ENCODE data around the gene HEMGN.
"Not testable (repeated sequence)": the region's sequence is repeated elsewhere in the genome, so short reads cannot be mapped to it uniquely, and the experiment has no call there.

The HEMGN gene

DNA sequence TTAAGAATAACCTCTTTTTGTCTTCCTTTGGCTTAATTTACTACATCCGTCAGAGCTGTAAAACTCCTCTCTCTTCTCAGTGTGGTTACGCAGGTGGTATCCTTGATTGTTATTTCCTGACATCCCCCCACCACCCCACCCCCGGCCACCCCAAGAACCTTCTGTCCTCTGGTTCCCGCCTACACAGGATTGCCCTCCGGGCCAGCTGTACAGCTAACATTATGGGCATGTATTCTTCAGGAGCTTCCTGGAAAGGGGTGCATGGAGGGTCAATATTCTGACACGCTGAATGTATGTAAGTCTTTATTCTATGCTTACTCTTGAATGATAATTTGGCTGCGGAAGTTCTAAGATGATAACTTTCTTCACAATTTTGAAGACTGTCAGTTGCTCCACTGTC, 32.2 kb upstream of the HEMGN start:
- H3K4me3 ChIP-seq (ENCODE audit: low read length) = peak overlapping the region; percentile 55
- peak; percentile 87 for DNase-seq (ENCODE audit: low read depth, low spot score)

DNA sequence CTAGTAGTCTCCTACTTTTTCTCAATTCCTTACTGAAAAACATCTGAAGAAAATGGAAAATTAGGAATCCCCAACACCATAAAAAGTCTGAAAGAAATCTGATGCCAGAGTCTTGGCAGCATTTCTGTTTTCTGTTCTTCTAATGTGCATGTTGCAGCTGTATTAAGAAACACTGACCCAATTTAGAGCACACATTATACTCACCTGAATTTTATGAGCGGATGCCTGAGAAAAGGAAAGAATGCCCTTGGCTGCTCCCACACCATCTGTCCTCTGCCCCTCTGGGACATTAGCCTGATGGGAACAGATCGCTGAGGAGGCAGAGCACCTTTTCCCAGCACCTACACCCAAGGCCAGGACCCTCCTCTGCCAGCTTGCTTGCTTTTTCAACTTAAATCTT, 31.0 kb upstream of the HEMGN start:
- H3K4me3 ChIP-seq (ENCODE audit: low read length) = no peak overlapping the region
- no peak for DNase-seq (ENCODE audit: low read depth, low spot score)

DNA sequence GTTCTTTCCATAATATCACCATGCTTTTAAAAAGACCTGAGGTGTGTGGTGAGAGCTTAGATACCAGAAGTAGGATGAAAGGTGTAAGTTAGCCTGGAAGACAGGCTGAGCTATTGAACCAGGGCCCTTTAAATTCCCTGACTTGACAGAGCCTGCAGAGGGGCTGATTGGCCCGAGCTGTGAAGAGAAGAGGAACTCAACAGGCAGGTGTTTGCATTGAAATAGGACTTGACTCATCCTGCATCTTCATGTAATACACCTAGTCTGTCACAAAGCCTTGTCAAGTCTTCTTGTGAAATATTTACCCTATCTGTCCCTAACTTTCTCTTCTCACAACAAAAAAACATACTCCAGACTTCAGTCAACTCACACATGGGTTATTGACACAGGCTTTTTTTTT, 28.5 kb upstream of the HEMGN start:
- no peak overlapping the region for H3K4me3 ChIP-seq (ENCODE audit: low read length)
- DNase-seq (ENCODE audit: low read depth, low spot score) = no peak

DNA sequence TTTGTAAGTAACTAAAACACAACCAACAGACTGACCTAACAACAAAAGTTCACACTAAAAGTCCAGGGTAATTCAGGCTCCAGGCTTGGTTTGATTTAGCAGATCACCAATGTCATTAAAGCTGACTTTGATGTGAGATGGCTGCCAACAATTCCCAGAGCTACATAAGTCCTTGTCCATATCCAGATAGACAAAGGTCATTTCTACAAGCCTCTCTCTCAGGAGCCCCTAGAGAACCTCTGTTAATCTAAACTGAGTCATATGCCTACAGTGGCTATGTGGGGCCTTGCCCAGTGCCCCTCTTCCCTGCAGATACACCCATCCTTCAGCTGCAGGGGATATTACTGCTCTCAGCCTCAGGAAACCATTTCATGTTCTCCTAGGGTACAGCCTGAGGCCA, 26.9 kb upstream of the HEMGN start:
- H3K4me3 ChIP-seq (ENCODE audit: low read length) = no peak overlapping the region
- DNase-seq (ENCODE audit: low read depth, low spot score) = no peak

DNA sequence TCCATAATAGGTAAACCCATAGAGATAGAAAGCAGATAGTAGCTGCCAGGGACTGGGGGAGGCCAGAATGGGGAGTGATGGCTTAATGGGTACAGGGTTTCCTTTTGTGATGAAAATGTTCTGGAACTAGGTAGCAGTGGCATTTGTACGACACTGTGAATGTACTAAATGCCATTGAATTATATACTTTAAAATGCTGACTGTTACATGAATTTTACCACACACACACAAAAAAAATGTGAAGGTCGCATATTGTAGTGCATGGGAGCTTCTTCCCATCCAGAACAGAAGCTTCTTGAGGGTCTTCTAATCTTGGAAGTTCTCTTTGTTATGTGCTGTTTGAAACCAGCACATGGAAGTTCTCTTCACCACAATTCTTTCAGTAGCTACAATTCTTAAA, 25.3 kb upstream of the HEMGN start:
- no peak overlapping the region for H3K4me3 ChIP-seq (ENCODE audit: low read length)
- no peak for DNase-seq (ENCODE audit: low read depth, low spot score)

DNA sequence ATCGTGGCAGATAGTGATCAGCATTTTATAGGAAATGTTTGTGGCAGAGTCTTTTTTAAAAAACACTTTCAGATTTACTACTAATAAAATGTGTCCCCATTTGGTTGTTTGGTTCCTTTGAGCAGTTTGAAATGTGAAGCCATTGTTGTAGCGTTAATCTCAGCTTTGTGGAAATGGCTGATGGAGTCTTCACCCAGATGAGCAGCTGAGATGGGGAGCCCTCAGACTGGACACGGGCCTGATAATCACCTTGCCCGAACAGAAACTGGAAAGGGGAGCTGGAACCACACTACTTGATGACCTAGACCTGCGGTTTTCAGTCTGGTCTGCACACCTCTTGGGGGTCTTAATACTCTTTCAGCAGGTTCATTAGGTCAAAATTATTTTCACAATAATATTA, 24.6 kb upstream of the HEMGN start:
- DNase-seq (ENCODE audit: low read depth, low spot score) = no peak

DNA sequence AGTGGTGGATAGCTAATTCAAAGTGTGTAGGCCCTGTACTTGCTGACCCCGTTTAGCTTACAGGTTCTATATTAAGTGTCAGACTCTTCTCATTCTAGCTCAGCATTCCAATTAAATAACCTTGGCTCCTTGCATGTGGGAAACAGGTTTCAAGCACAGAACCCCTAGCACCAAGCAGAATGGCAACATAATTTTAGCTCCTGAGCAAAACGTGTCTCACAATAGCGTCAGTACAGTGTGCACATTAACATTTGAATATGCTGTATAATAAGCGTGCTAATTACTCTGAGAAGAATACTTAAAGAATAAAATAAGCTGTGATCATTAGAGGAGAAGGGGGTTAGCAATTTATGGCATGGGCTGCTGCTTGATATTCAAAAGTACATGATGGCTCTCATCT, 24.2 kb upstream of the HEMGN start:
- DNase-seq (ENCODE audit: low read depth, low spot score) = no peak
- H3K4me3 ChIP-seq (ENCODE audit: low read length) = no peak overlapping the region

More for the DNA sequence above, 24.6 kb upstream of the HEMGN start:
- no peak overlapping the region for H3K4me3 ChIP-seq (ENCODE audit: low read length)

DNA sequence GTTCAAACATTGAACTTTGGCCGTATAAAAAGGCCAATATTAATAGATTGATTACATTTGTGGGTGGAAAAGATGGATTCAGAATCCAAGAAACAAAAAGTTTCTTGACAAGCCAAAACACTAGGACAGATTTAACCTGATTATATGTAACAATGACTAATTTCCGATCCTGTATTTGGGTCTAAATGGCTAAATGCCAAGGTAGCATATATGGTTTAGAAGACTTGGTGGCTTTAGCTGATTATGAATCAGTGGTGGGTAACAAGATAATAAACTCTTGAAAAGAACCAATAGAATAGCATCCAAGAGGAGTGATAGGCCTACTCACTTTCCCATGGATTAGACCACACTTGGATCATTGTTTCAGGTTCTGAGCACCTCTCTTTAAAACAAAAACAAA, 23.4 kb upstream of the HEMGN start:
- DNase-seq (ENCODE audit: low read depth, low spot score) = no peak
- H3K4me3 ChIP-seq (ENCODE audit: low read length) = no peak overlapping the region

DNA sequence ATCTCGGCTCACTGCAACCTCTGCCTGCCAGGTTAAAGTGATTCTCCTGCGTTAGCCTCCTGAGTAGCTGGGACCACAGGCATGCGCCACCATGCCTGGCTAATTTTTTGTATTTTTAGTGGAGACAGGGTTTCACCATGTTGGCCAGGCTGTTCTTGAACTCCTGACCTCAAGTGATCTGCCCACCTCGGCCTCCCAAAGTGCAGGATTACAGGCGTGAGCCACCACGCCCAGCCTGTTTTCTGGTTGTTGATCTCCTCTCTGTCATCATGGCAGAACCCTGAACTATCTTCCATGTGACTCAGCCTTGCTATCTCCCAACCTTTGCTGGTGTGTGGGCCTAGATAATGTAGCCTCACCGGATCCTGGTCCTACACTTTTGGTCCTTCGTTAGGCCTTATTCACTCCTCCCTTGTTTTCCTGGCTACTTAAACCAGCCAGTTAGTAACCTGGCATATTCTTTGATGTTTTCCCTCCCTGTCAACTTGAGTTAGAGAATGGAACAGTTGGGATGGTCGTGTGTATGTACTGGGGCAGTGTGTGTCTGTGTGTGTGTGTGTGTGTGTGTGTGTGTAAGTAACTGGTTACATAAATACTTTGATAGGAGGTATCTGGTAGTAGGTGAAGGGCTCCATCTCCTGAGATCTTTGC, 22.8 kb upstream of the HEMGN start:
- H3K4me3 ChIP-seq (ENCODE audit: low read length); DNase-seq (ENCODE audit: low read depth, low spot score): not testable (repeated sequence)

DNA sequence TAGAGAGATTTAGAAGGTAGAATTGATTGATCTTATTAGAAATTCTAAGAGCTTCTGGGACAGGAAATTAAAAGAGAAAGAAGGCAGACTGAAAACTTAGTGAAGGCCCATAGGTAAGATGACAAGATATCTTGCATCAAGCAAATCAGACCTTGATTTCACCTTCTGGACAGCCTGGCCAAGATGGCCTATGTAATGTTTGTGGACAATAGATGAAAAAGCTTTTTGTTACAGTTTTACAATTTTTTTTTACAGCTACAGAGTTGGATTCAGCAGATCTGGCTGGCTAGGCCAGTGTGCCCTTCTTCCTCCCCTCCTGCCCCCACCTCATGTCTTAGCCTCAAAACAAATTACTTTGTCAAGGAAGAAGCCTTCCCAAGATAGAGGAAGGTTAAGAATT, 21.6 kb upstream of the HEMGN start:
- no peak overlapping the region for H3K4me3 ChIP-seq (ENCODE audit: low read length)
- DNase-seq (ENCODE audit: low read depth, low spot score) = no peak

DNA sequence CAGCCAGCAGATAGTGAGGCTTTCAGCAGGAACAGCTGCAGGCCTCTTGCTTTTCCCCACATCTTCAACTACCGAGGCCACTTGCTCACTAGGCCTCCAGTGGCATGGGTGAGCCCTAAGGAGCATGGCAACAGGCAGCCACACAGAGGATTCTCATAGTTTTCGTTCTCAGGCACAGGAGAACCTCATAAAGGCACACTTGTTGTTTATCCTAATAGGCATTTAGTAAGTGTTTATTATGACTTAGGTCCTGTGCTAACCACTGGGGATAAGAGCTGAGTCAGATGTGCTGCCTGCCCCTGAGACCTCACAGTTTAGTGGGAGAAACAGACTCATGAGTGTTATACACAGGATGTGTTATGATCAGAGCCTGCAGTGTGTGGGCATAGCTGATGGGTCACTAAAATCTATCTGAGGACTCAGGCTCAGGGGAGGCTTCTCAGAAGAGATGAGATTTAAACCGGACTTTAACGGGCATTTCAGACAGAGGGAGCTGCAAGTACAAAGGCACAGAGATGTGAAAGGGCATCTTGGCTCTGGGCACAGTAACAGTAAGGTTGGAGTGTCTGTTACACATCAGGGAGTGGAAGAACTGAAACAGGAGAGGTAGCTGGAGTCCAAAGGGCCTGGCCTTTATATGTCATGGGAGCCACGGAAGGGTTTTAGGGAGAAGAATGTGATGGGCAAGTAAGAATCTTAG, 21.0 kb upstream of the HEMGN start:
- no peak overlapping the region for H3K4me3 ChIP-seq (ENCODE audit: low read length)

DNA sequence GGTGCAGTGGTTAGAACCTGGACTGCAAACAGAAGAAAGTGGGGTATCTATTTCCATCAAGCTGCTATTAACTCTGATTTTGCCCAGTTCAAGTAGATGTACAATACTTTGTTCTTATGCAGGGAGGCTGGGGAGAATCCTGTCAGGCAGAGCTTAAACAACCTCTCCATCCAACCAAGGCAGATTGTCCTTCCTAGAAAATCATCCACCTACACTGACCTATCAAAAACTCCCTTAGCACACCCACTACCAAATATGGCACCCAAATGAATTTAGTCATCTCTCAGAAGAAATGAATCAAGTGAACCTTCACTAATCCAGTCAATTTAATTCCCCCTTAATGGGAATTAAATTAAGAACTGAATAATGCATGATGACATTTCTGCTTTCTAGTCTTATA, 18.4 kb upstream of the HEMGN start:
- H3K4me3 ChIP-seq (ENCODE audit: low read length) = no peak overlapping the region
- no peak for DNase-seq (ENCODE audit: low read depth, low spot score)

More for the DNA sequence above, 21.0 kb upstream of the HEMGN start:
- no peak for DNase-seq (ENCODE audit: low read depth, low spot score)

DNA sequence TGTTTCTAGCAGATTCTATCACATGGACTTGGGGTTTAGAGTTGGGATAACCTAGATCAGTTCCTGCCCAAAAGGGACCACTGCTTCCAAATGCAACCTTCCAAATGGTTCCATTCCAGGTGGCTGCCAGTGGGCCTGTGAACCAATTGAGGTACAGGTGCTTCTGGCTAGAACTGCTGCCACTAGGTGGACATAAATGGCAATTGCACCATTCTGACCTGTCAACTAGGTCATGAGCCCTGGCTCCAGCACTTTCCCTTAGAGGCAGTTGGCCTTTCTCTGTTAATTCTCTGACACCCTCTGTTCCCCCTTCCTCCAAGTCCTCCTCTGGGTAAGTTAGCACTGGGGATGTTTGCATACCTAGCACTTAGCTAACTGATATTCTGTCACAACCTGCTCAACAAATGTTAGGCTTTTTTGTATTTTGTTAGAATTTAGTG, 16.6 kb upstream of the HEMGN start:
- no peak overlapping the region for H3K4me3 ChIP-seq (ENCODE audit: low read length)
- peak; percentile 75 for DNase-seq (ENCODE audit: low read depth, low spot score)

DNA sequence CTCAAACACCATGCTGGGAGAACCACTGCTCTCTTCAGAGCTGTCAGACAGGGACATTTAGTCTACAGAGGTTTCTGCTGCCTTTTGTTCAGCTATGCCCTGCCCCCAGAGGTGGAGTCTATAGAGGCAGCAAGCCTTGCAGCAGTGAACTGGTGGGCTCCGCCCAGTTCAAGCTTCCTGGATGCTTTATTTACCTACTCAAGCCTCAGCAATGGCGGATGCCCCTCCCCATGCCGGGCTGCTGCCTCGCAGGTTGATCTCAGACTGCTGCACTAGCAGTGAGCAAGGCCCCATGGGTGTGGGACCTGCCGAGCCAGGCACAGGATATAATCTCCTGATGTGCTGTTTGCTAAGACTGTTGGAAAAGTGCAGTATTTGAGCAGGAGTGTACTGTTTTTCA, 12.9 kb upstream of the HEMGN start:
- not testable (repeated sequence) for H3K4me3 ChIP-seq (ENCODE audit: low read length)
- peak; percentile 81 for DNase-seq (ENCODE audit: low read depth, low spot score)

DNA sequence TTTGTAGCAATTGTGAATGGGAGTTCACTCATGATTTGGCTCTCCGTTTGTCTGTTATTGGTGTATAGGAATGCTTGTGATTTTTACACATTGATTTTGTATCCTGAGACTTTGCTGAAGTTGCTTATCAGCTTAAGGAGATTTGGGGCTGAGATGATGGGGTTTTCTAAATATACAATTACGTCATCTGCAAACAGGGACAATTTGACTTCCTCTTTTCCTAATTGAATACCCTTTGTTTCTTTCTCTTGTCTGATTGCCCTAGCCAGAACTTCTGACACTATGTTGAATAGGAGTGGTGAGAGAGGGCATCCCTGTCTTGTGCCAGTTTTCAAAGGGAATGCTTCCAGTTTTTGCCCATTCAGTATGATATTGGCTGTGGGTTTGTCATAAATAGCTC, 9.1 kb upstream of the HEMGN start:
- not testable (repeated sequence) for H3K4me3 ChIP-seq (ENCODE audit: low read length); DNase-seq (ENCODE audit: low read depth, low spot score)

DNA sequence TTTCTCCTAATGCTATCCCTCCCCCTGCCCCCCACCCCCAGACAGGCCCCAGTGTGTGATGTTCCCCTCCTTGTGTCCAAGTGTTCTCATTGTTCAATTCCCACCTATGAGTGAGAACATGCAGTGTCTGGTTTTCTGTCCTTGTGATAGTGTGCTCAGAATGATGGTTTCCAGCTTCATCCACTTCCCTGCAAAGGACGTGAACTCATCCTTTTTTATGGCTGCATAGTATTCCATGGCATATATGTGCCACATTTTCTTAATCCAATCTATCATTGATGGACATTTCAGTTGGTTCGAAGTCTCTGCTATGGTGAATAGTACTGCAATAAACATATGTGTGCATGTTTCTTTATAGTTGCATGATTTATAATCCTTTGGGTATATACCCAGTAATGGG, 7.5 kb upstream of the HEMGN start:
- not testable (repeated sequence) for DNase-seq (ENCODE audit: low read depth, low spot score); H3K4me3 ChIP-seq (ENCODE audit: low read length)

DNA sequence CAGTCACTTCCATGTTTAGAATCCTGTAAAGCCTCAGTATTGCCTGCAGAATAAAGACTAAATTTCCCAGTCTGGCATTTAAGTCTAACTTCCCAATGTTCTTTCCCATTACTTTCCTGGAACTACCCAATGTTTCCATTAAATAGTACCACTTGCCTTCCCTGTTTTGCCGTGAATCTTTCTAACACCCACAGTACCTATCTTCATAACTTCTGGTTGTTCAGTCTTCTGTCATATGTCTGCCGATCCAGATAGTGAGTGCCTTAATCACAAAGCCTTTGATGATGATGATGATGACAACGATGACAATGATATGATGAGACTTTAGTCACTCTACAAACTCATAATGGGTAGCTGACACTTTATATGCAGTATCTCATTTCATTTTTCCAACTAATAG, 6.6 kb upstream of the HEMGN start:
- no peak for DNase-seq (ENCODE audit: low read depth, low spot score)
- H3K4me3 ChIP-seq (ENCODE audit: low read length) = no peak overlapping the region

DNA sequence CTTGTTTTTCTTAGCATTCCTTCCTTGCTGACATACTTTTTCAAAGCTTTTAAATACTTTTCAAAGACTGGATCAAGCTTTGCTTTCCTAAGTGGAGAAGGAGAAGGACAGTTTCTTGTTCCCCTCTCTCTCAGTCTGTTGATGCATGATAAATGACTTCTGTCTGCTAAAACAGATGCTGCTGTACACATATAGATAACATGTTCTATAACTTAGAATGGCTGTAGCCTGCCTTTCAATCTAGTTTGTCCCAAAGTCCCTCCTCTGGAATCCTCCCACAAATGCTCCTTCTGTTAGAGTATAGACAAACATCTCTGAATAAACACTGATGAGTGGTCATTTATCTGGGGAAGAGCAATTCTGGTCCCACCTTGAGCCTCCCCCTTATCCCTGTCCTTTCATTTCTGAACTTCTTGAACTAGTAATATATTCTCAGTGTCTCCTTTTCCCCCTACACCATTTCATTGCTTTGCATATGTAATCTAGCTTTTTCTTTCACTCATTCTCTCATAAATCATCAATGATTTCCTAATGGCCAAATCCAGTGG, 5.4 kb upstream of the HEMGN start:
- DNase-seq (ENCODE audit: low read depth, low spot score) = no peak
- no peak overlapping the region for H3K4me3 ChIP-seq (ENCODE audit: low read length)

DNA sequence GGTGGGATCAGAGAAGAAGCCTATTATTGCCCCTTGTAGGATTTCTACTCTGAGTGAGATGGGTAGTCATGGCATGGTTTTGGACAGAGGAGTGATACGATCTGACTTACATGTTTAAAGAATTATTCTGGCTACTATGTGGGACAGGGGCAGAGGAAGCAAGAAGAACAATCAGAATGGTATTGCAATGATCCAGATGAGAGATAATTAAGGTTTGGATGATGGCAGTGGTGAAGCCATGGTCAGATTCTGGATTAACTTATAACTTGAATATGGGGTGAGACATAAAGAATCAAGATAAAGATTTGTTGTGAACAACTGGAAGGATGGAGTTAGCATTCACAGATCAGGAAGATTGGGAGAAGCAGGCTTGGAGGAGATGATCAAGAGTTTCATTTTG, 3.4 kb upstream of the HEMGN start:
- no peak for DNase-seq (ENCODE audit: low read depth, low spot score)
- H3K4me3 ChIP-seq (ENCODE audit: low read length) = no peak overlapping the region

DNA sequence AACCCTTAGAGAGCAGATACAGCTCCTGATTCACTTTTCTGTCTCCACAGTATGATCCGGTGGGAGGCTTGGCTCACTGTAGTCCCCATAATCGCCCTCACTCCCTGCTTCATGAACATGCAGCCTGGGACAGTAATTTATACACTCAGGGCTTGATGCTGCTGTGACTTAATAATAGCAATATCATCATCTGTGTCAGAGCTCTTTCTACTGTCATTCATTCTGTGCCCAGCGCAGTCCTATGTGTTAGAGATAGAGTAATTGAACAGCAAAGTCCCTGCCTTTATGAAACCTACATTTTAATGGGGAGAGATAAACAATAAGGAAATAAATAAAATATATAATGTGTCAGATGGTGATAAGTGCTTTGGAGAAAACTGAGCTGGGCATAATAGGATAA, 2.8 kb upstream of the HEMGN start:
- H3K4me3 ChIP-seq (ENCODE audit: low read length) = no peak overlapping the region
- DNase-seq (ENCODE audit: low read depth, low spot score) = no peak

DNA sequence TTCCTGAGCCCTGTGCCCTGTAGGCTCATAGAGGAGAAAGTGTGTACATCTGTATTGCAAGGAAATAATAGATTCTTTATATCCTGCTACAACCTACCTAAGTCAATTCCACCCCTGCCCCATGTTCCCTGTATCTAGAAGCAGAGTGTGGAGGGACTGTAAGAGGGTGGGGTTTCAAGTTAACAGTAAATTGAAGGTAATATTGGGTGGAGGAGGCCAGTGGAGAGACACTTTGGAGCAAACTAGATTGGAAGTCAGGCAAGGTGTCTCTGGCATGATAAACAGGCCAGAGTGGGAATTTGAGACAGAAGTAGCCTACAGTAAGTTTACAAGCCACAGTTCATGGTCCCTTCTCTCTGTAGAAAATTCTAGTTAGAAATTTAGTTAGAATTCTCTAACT, 2.3 kb upstream of the HEMGN start:
- H3K4me3 ChIP-seq (ENCODE audit: low read length) = no peak overlapping the region
- no peak for DNase-seq (ENCODE audit: low read depth, low spot score)

Measured in Jurkat, Clone E6-1 (cell line).